SW 1271 (cell line): ENCODE data around the gene NOTCH3.

ENCODE experiments used
- DNase-seq, 2 experiments: peaks; one replicate each; lab custom pipeline; 2025; lab: John Stamatoyannopoulos, UW

Gene NOTCH3

GRCh38 chr19:15122331-15123030, 78.3 kb downstream of the NOTCH3 start:
- DNase-seq: no peak

- DNase-seq: no peak
These were observed 80.4 kb downstream of the NOTCH3 start for GRCh38 chr19:15120135-15121026.

- DNase-seq: no peak
These were observed 81.9 kb downstream of the NOTCH3 start for GRCh38 chr19:15118789-15119494.

- DNase-seq: no peak
These were observed 82.5 kb downstream of the NOTCH3 start for GRCh38 chr19:15118248-15118647.

GRCh38 chr19:15116856-15117255, 83.9 kb downstream of the NOTCH3 start:
- no peak for DNase-seq

GRCh38 chr19:15115762-15116615, 84.8 kb downstream of the NOTCH3 start:
- no peak for DNase-seq

- DNase-seq: no peak
These were observed 85.7 kb downstream of the NOTCH3 start for GRCh38 chr19:15115080-15115479.

- DNase-seq: peak in 1 of 2 experiments; percentile 11
These were observed 86.6 kb downstream of the NOTCH3 start for GRCh38 chr19:15114153-15114540.

- DNase-seq: no peak
These were observed 87.3 kb downstream of the NOTCH3 start for GRCh38 chr19:15113245-15114152.

- no peak for DNase-seq
These were observed 88.4 kb downstream of the NOTCH3 start for GRCh38 chr19:15112385-15112784.

- DNase-seq: no peak
These were observed 89.0 kb downstream of the NOTCH3 start for GRCh38 chr19:15111758-15112157.

GRCh38 chr19:15110418-15110815, 90.4 kb downstream of the NOTCH3 start:
- DNase-seq: no peak

- no peak for DNase-seq
These were observed 90.9 kb downstream of the NOTCH3 start for GRCh38 chr19:15109768-15110417.
